GM21723 (cell line): ENCODE data around the gene STYXL1.
"Not testable (repeated sequence)": the region's sequence is repeated elsewhere in the genome, so short reads cannot be mapped to it uniquely, and the experiment has no call there.

Experiments
- ATAC-seq: cut with Tn5 transposase; IDR thresholded peaks from one replicate; pipeline ENCODE4 v1.9.1; 2021; ENCODE audit warnings: mild to moderate bottlenecking, moderate library complexity; ENCODE audit not compliant: unreplicated experiment

Gene STYXL1

GRCh38 chr7:76047811-76048667 is at the start of gene STYXL1, which contains the start of gene MDH2:
Gene STYXL1 (minus strand): TSS chr7:76048000. CDS start chr7:76030523, 17,477 bp downstream.
Gene MDH2 (plus strand): TSS chr7:76048106. CDS start chr7:76048161, 55 bp downstream.
- ATAC-seq = peak; percentile 96

- no peak for ATAC-seq
Measured at GRCh38 chr7:76095908-76096307, 48.1 kb upstream of the STYXL1 start.

GRCh38 chr7:76094326-76094725 is 46.5 kb upstream of the STYXL1 start:
- not testable (repeated sequence) for ATAC-seq

DNA sequence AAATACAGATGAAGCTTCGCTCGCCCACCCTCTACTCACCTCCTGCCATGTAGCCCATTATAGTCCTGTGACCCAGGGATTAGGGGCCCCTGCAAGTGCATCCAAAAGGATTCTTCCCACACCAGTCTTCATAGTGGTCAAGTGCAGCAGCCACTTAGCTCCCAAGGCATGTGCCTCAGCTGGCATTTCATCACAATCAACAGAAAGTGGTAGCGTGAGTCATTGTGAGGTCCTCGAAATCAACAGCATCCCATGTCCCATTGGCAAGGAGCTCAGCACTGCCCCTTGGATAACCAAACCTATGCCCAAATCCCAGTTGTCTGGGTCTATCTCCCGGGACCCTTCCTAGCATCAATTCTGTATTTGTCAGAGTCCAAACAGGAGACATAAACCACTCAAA is 45.7 kb upstream of the STYXL1 start:
- not testable (repeated sequence) for ATAC-seq

DNA sequence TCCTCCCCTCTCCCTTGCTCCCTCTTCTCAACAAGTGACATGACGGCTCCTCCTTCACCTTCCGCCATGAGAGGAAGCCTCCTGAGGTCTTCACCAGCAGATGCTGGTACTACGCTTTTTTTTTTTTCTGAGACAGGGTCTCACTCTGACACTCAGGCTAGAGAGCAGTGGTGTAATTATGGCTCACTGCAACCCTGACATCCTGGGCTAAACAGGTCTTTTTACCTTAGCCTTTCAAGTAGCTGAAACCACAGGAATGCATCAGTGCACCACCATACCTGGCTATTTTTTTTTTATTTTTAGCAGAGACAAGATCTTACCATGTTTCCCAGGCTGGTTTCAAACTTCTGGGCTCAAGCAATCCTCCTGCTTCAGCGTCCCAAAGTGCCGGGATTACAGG is 43.7 kb upstream of the STYXL1 start:
- no peak for ATAC-seq

DNA sequence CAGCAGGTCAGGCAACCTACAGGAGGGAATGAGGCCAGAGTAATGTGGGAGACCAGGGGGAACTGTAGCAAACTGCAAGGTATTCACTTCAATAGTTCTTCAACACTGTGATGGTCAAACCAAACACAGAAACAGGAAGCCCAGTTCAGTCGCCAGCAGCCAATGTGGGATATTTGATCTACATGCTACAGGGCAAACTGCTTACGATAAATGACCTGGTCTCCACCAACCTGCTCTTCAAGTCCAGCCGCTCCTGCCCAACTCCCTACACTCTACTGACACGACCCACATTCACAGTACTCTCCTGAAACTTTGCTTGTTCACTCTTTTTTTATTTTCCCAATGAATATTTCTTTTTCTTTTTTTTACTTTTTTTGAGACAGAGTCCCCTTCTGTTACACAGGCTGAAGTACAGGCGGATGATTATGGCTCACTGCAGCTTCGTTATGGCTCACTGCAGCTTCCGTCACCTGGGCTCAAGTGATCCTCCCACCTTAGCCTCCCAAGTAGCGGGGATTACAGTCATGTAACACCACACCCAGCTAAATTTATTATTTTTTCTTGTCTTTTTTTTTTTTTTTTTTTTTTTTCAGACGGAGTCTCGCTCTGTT is 42.2 kb upstream of the STYXL1 start:
- ATAC-seq = no peak

GRCh38 chr7:76087362-76087791 is 39.6 kb upstream of the STYXL1 start:
- not testable (repeated sequence) for ATAC-seq

DNA sequence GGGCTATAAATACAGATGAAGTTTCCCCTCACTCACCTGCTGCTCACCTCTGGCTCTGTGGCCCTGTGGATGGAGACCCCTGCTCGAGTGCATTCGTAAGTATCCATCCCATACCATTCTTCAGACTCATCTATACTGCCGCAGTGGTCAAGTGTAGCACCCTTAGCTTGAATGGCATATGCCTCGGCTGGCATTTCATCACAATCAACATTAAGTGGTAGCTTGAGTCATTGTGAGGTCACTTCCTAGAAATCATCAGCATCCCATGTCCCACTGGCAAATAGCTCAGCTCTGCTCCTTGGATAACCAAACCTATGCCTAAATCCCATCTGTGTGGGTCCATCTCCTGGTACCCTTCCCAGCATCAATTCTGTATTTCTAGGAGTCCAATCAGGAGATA is 38.3 kb upstream of the STYXL1 start:
- ATAC-seq = no peak

- ATAC-seq = not testable (repeated sequence)
Measured at GRCh38 chr7:76084115-76084514, 36.3 kb upstream of the STYXL1 start.

DNA sequence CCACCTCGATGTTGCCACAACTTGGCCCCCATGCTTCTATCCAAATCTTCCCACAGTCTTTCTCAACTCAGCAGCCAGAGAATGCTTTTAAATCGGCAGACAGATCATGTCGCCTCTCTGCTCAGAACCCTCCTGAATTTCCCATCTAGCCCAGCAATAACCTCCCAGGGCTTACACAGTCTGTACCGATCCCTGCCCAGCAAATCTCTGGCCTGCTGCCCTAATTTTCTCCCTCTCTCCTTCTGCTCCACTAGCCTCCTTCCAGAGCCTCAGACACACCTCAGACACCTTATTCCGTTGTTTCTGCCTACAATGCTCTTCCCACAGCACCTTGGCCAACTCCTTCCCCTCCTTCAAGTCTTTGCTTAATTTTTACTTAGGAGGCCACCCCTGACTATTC is 32.4 kb upstream of the STYXL1 start:
- no peak for ATAC-seq

DNA sequence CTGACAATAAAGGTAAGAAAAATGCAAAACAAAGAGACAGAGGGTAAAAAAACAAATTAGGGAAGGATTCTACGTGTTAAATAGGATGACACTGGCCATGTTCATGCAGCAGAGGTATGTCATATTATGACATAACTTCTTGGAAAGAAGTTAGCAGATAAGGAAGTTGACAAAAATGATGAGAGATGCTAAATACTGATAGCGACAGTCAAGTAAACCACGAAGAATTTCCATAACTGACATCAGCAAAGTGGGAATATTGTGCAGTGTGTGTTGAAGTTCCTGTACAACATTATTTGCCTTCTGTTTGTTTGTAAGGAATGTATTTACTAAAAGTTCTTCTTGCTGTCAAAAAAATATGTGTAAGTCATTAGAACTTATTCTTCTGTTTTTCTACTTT is 29.6 kb upstream of the STYXL1 start:
- ATAC-seq = no peak

- ATAC-seq = no peak
Measured at GRCh38 chr7:76076995-76077394, 29.2 kb upstream of the STYXL1 start.

- no peak for ATAC-seq
Measured at GRCh38 chr7:76074972-76075370, 27.2 kb upstream of the STYXL1 start.

DNA sequence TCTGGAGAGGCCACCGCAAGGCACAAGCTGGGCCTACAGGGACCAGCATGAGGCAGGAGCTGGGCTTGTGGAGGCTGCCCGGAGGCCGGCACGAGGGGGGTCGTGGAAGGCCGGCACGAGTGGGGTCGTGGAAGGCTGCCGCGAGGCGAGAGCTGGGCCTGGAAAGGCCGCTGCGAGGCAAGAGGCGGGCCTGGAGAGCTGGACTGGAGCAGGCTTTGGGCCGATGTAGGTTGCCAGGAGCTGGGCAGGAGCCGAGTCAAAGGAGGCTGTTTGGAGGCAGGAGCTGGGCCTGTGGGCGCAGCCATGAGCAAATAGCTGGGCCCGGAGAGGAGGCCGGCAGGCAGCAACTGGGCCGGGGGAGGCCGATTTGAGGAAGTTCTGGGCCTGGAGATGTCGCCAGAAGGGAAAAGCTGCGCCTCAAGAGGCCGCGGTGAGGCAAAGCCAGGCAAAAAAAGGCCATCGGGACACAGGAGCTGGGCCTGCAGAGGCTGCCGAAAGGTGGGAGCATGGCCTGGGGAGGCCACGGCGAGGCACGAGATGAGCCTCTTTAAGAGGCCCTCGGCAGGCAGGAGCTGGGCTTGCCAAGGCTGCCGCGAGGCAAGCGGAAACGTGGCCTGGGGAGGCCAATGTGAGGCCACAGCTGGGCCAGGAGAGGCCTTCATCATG is 26.6 kb upstream of the STYXL1 start:
- ATAC-seq = no peak

GRCh38 chr7:76073335-76073990 is 25.7 kb upstream of the STYXL1 start:
- ATAC-seq = no peak

DNA sequence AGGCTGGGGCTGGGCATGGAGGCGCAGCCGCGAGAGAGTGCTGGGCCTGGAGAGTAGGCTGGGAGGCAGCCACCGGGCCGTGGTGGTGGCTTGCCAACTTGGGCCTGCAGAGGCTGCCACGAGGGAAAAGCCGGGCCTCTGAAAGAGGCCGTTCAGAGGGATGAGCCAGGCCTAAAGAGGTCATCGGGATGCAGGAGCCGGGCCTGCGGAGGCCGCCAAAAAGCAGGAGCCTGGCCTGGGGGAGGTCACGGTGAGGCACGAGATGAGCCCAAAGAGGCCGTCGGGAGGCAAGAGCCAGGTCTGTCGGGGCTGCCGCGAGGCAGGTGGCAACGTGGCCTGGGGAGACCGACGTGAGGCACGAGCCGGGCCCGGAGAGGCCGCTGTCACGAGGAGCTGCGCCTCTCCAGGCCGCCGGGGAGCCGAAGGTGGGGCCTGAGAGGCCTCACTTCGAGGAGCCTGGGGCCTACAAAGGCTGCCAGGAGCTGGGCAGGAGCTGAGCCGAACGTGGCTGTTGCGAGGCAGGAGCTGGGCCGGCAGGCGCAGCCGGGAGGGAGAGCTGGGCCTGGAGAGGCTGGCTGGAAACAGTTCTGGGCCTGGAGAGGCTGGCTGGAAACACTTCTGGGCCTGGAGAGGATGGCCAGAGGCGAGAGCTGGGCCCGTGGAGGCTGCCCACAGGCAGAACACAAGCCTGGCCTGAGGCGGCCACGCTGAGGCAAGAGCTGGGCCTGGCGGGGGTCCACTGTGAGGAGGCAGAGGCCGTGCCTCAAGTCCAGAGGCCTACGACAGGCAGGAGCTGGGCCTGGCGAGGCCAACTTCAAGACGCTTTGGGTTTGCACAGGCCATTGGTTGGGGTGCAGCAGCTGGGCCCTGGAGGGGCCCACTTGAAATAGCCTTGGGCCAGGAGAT is 24.7 kb upstream of the STYXL1 start:
- no peak for ATAC-seq

DNA sequence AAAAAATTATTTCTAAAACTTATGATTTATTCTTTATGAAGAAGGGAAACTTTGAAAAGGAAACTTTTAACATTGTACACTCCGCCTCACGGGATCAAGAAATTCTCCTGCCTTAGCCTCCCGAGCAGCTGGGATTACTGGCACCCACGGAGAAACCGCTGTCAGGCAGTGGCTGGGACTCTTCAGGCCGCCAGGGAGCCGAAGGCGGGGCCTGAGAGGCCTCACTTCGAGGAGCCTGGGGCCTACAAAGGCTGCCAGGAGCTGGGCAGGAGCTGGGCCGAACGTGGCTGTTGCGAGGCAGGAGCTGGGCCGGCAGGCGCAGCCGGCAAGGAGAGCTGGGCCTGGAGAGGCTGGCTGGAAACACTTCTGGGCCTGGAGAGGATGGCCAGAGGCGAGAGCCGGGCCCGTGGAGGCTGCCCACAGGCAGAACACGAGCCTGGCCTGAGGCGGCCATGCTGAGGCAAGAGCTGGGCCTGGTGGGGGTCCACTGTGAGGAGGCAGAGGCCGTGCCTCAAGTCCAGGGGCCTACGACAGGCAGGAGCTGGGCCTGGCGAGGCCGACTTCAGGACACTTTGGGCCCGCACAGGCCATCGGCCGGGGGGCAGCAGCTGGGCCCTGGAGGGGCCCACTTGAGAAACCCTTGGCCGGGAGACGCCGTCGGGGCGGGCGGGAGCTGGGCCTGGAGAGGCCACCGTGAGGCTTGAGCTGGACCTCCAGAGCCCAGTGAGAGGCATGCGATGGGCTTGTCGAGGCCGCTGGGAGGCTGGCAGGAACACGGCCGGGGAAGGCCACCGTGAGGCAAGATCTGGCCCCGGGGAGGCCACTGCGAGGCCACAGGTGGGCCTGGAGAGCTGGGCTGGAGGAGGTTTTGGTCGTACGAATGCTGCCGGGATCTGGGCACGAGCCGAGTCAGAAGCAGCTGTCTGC is 23.8 kb upstream of the STYXL1 start:
- ATAC-seq = no peak

DNA sequence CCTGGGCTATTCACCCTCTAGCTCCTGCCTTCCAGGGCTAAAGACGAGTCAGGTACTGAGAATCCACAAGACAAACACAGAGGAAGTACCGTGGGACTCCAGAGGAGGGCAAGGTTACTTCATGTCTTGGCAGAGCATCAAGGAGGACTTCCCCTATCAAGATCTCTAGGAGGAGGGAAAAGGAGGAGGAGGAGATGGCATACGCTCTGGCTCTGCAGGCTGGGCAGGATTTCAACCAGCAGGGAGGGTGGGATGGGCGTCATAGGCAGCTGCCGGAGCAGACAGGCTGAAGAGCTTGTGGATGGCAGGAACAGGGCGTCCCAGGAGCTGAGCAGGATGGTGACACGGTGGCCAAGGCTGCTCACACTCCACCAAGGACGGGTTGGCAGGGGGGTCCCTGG is 21.4 kb upstream of the STYXL1 start:
- ATAC-seq = no peak
